Panc1 (cell line): ENCODE data around the gene CPAMD8. TPM values are rescaled to one million over a fixed set of nuclear protein-coding genes. Genes with fewer than 3 reads are reported as not detected.

Experiments used
- ATAC-seq: fragments of 200-7000 bp; cut with Tn5 transposase; 2 replicates; pipeline ENCODE4 v1.9.1; 2020; ENCODE audit warnings: mild to moderate bottlenecking, moderate library complexity
- BruUV-seq: library from RNA; stranded (reverse); fragments of 400-500 nt; replicated peaks from 2 replicates; lab custom pipeline; 2021; lab: Mats Ljungman, UMichigan
- CTCF ChIA-PET: fragments of 300-600 bp; sonication (Branson Sonifier 250); formaldehyde crosslinking; loops from one replicate; lab custom pipeline; 2022; ENCODE audit warnings: antibody characterized with exemption; lab: Charles Lee
- POLR2A ChIA-PET: fragments of 300-600 bp; sonication (Branson Sonifier 250); formaldehyde crosslinking; loops from one replicate; lab custom pipeline; 2022; ENCODE audit warnings: antibody characterized with exemption; lab: Charles Lee
- DNase-seq: peaks from one replicate; pipeline ENCODE4 v3.0.0-alpha.2; 2010; ENCODE audit warnings: low read depth, low spot score
- H3K27ac ChIP-seq: 2 replicates; pipeline ENCODE4 v1.5.1; 2011; ENCODE audit warnings: mild to moderate bottlenecking, low read length, inconsistent platforms
- H3K27me3 ChIP-seq: fragments of 200-500 bp; sonication (Bioruptor generic); 2 replicates; pipeline ENCODE4 v1.6.0; 2014; ENCODE audit warnings: low read length, inconsistent platforms; ENCODE audit not compliant: control insufficient read depth, insufficient read depth
- H3K36me3 ChIP-seq: fragments of 200-500 bp; sonication (Bioruptor generic); 2 replicates; pipeline ENCODE4 v1.5.1; 2014; ENCODE audit warnings: inconsistent platforms, mild to moderate bottlenecking, low read length, moderate library complexity; ENCODE audit not compliant: control insufficient read depth, insufficient read depth
- H3K4me1 ChIP-seq: 2 replicates; pipeline ENCODE4 v1.5.1; 2011; ENCODE audit warnings: inconsistent platforms, mild to moderate bottlenecking, low read length, moderate library complexity; ENCODE audit not compliant: control insufficient read depth, insufficient read depth
- H3K4me3 ChIP-seq, 2 experiments: 2 replicates each; pipeline ENCODE4 v1.5.1; 2011 to 2012; ENCODE audit warnings: low read depth in 2 of 2, low read length in 2 of 2, mild to moderate bottlenecking in 2 of 2, inconsistent platforms in 1 of 2, moderate library complexity in 1 of 2
- H3K9me3 ChIP-seq: fragments of 200-500 bp; sonication (Bioruptor generic); 2 replicates; pipeline ENCODE4 v1.5.1; 2014; ENCODE audit warnings: low read depth, mild to moderate bottlenecking, inconsistent platforms, low read length, moderate library complexity; ENCODE audit not compliant: control insufficient read depth, insufficient read depth
- CTCF ChIP-seq: fragments of 450-650 bp; IDR thresholded peaks from 2 replicates; pipeline ENCODE4 v1.5.1; 2017; ENCODE audit warnings: mild to moderate bottlenecking
- POLR2AphosphoS5 ChIP-seq: IDR thresholded peaks from 2 replicates; pipeline ENCODE4 v1.6.1; 2012; ENCODE audit warnings: mild to moderate bottlenecking, low read depth, low read length, moderate library complexity
- REST ChIP-seq, 2 experiments: IDR thresholded peaks; 2 replicates each; pipeline ENCODE4 v1.6.1; 2011 to 2012; ENCODE audit warnings: low read depth in 2 of 2, control low read depth in 1 of 2, low read length in 1 of 2, mild to moderate bottlenecking in 1 of 2, moderate library complexity in 1 of 2; ENCODE audit not compliant: insufficient read depth in 1 of 2
- SIN3A ChIP-seq: IDR thresholded peaks from 2 replicates; pipeline ENCODE4 v1.6.1; 2012; ENCODE audit warnings: low read depth, mild to moderate bottlenecking, low read length, moderate library complexity, borderline replicate concordance; ENCODE audit not compliant: insufficient read depth
- TCF7L2 ChIP-seq: IDR thresholded peaks from 2 replicates; pipeline ENCODE4 v1.6.1; 2011; ENCODE audit warnings: mild to moderate bottlenecking, low read depth, low read length, inconsistent platforms
- in situ Hi-C: cut with HindIII; loops from 2 replicates; pipeline ENCODE4 v1.10.0; 2016; ENCODE audit warnings: low sequenced_read_pairs, low pct_unique_long_range_greater_than_20kb
- intact Hi-C: fragments of 100-400 bp; cut with micrococcal nuclease; formaldehyde crosslinking; loops from one replicate; pipeline ENCODE4 v1.10.0; 2022; ENCODE audit not compliant: unreplicated experiment
- total RNA-seq: library from RNA; stranded (reverse); gene quantifications from one replicate; pipeline ENCODE4 v1.2.1, GENCODE V29; 2021; ENCODE audit not compliant: unreplicated experiment

CPAMD8 gene
- total RNA-seq, 1 experiment from 2014 or later: 2.0 TPM

GRCh38 chr19:16887353-16888265, 139.0 kb downstream of the CPAMD8 start:
- TF ChIP-seq SIN3A: no peak
- no peak for TF ChIP-seq CTCF
- no peak for TF ChIP-seq TCF7L2
- TF ChIP-seq REST (IDR thresholded peaks at IDR 0.05; ENCODE audit: insufficient read depth in 1 of 2, low read depth in 2 of 2, low read length in 1 of 2): no peak
- no peak for TF ChIP-seq POLR2AphosphoS5
- no peaks in the 10 kb centered on the region for H3K4me1 ChIP-seq
- no peak overlapping the region for H3K4me3 ChIP-seq
- in situ Hi-C loops (no loop called here), intact Hi-C loops (no loop called here)
- no TSS peak for BruUV-seq
- H3K27me3 ChIP-seq: no peaks in the 10 kb centered on the region
- no peak for DNase-seq
- POLR2A ChIA-PET: interaction anchor here (0.6 to 0.7 kb wide), 2 partner anchors 27 to 124 kb away, joined by 3 read pairs; no protein-coding TSS in a partner anchor
- H3K36me3 ChIP-seq: no peaks in the 10 kb centered on the region
- ATAC-seq: no peak; the same call in 1 of the 2 replicates
- H3K9me3 ChIP-seq: no peaks in the 10 kb centered on the region
- no peak overlapping the region for H3K27ac ChIP-seq
- CTCF ChIA-PET: no interaction called here

- no peak for ATAC-seq
- Histone ChIP-seq H3K4me3 (no peak overlapping the region), H3K27me3 (no peaks in the 10 kb centered on the region), H3K9me3 (peaks cover 6% of the 10 kb centered on the region; the same call in 1 of the 2 replicates), H3K4me1 (no peaks in the 10 kb centered on the region), H3K27ac (no peak overlapping the region), H3K36me3 (no peaks in the 10 kb centered on the region)
- ChIA-PET CTCF (no interaction called here), POLR2A (no interaction called here)
- DNase-seq: no peak
- BruUV-seq: no TSS peak
- in situ Hi-C loops: no loop called here
- TF ChIP-seq SIN3A (no peak), CTCF (no peak), TCF7L2 (no peak), REST (IDR thresholded peaks at IDR 0.05; ENCODE audit: insufficient read depth in 1 of 2, low read depth in 2 of 2, low read length in 1 of 2) (no peak), POLR2AphosphoS5 (no peak)
- intact Hi-C loops: no loop called here
Measured at GRCh38 chr19:16886305-16886880, 140.2 kb downstream of the CPAMD8 start.
